Kidney (tissue), 14 donors: ENCODE data around the gene MRPL22. TPM values are rescaled to one million over a fixed set of nuclear protein-coding genes. Genes with fewer than 3 reads are reported as not detected.

ENCODE experiments used
- DNase-seq, 5 donors: peaks; one replicate each; pipeline ENCODE4 v3.0.0-alpha.2; 2013 to 2020
- FAIRE-seq: peaks from 2 replicates; lab custom pipeline; 2012; peaks lifted over from hg19 to GRCh38; lab: Jason Lieb, UNC
- H3K27ac ChIP-seq, 2 donors: one replicate each; pipeline ENCODE4 v1.7.0; 2013; ENCODE audit warnings: low read depth in 2 of 2, low read length in 2 of 2, inconsistent platforms in 1 of 2
- H3K27me3 ChIP-seq: one replicate; pipeline ENCODE4 v1.7.1; 2013; ENCODE audit warnings: low read length, inconsistent platforms; ENCODE audit not compliant: control insufficient read depth, insufficient read depth
- H3K36me3 ChIP-seq, 3 donors: one replicate each; pipeline versions ENCODE4 v1.7.0 to v1.7.1; 2013; ENCODE audit warnings: low read length in 3 of 3, control low read depth in 1 of 3, inconsistent platforms in 1 of 3; ENCODE audit not compliant: insufficient read depth in 3 of 3, control insufficient read depth in 2 of 3
- H3K4me1 ChIP-seq, 3 donors: one replicate each; pipeline versions ENCODE4 v1.7.0 to v1.7.1; 2013; ENCODE audit warnings: low read length in 3 of 3, inconsistent platforms in 1 of 3, low read depth in 1 of 3; ENCODE audit not compliant: control insufficient read depth in 2 of 3, insufficient read depth in 2 of 3
- H3K4me3 ChIP-seq, 3 donors: one replicate each; pipeline versions ENCODE4 v1.7.0 to v1.8.1; 2013; ENCODE audit warnings: low read length in 3 of 3, control low read depth in 1 of 3, inconsistent platforms in 1 of 3
- H3K9ac ChIP-seq, 3 donors: one replicate each; pipeline versions ENCODE4 v1.7.0 to v1.7.1; 2013; ENCODE audit warnings: low read length in 3 of 3, control low read depth in 1 of 3, inconsistent platforms in 1 of 3
- H3K9me3 ChIP-seq, 3 donors: one replicate each; pipeline versions ENCODE4 v1.7.0 to v1.7.1; 2013; ENCODE audit warnings: low read length in 3 of 3, control low read depth in 1 of 3, inconsistent platforms in 1 of 3; ENCODE audit not compliant: control insufficient read depth in 2 of 3, insufficient read depth in 1 of 3
- CTCF ChIP-seq: IDR thresholded peaks from 3 replicates; pipeline ENCODE4 v1.5.1; 2012; ENCODE audit warnings: mild to moderate bottlenecking, moderate library complexity, borderline replicate concordance; ENCODE audit not compliant: insufficient read depth; ENCODE audit errors: extremely low read depth
- intact Hi-C: fragments of 100-400 bp; cut with DNase I; formaldehyde crosslinking; loops from one replicate; pipeline ENCODE4 v1.11.1; 2022
- polyA plus RNA-seq: library from polyadenylated mRNA; stranded (reverse); fragments of 350-450 nt; fragmentation: Illumina TruSeq; extraction: RNeasy Lipid Tissue Mini Kit (QIAGEN cat#74804); gene quantifications from one replicate; pipeline ENCODE4 v1.2.3, GENCODE V29; 2014; ENCODE audit warnings: low read depth, low replicate concordance; ENCODE audit not compliant: insufficient read depth
- total RNA-seq: library from RNA; stranded (reverse); fragmentation: NEBNext Ultra II Directional; extraction: Animal tissue kit (Norgen Biotek cat#: 25700); gene quantifications from one replicate; pipeline ENCODE4 v1.2.1, GENCODE V29; 2021
- donor health status: control.
- donor health status: control.
- donor health status: control.
- donor health status: control.
- donor health status: control.
- donor health status: DM: yes; HTN: yes; CAD: no.
- donor health status: Normal renal cell carcinoma (clear cell type).

Gene MRPL22
- total and polyA plus RNA-seq, 2 donors from 2014 or later: 40.8 to 72.7 TPM

- H3K4me1 ChIP-seq: peaks cover 3 to 19% (median 12%) of the 10 kb centered on the region in 3 donors
- H3K27me3 ChIP-seq: no peaks in the 10 kb centered on the region
- no peaks in the 10 kb centered on the region for H3K9me3 ChIP-seq
- no peaks in the 10 kb centered on the region for H3K36me3 ChIP-seq
- peak overlapping the region in 2 of 3 donors; percentile 13 to 93 for H3K9ac ChIP-seq
- peak overlapping the region; percentile 91 to 98 (median 96) for H3K4me3 ChIP-seq
- FAIRE-seq (no peak), DNase-seq (peak in 1 of 5 donors; percentile 49)
- intact Hi-C loops: no loop called here
- TF ChIP-seq CTCF: no peak
- peak overlapping the region; percentile 56 to 78 for H3K27ac ChIP-seq
These were observed 500 bp upstream of the MRPL22 start for GRCh38 chr5:154940375-154940771.

GRCh38 chr5:154943527-154943926, 2.7 kb downstream of the MRPL22 start:
- intact Hi-C loops: no loop called here
- Histone ChIP-seq H3K36me3 (no peaks in the 10 kb centered on the region), H3K27ac (no peak overlapping the region), H3K9me3 (no peaks in the 10 kb centered on the region), H3K9ac (no peak overlapping the region), H3K4me3 (no peak overlapping the region), H3K27me3 (no peaks in the 10 kb centered on the region), H3K4me1 (peaks cover 0 to 8% (median 5%) of the 10 kb centered on the region in 3 donors)
- no peak for TF ChIP-seq CTCF
- no peak for DNase-seq
- FAIRE-seq: no peak

DNA sequence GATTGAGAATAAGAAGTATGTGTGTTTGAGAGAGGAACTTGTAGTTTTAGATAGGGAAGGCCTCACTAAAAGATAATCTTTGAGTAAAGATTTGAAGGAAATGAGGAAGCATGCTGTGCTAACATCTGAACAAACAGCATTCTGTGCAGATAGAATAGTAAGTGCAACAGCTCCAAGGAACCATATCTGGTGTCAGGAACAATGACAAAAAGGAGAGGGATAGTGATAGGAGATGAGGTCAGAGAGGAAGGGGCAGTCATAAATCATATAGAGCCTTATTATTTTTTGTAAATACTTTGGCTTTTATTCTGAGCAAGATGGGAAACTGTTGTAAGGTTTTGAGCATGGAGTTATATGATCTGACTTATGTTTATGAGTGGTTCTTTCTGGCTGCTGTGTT, 3.8 kb downstream of the MRPL22 start:
- Histone ChIP-seq H3K9ac (no peak overlapping the region), H3K27ac (no peak overlapping the region), H3K4me1 (peaks cover 0 to 8% (median 5%) of the 10 kb centered on the region in 3 donors), H3K27me3 (no peaks in the 10 kb centered on the region), H3K36me3 (no peaks in the 10 kb centered on the region), H3K4me3 (no peak overlapping the region), H3K9me3 (no peaks in the 10 kb centered on the region)
- TF ChIP-seq CTCF: no peak
- intact Hi-C loops: no loop called here
- DNase-seq (no peak), FAIRE-seq (no peak)
